Mucosa of stomach (tissue), 1 donor: ENCODE results near the gene MCM5.

Experiments used
- H3K27me3 ChIP-seq: one replicate; pipeline ENCODE4 v1.7.0; 2013; ENCODE audit warnings: mild to moderate bottlenecking, low read length; ENCODE audit not compliant: control insufficient read depth, insufficient read depth
- H3K36me3 ChIP-seq: one replicate; pipeline ENCODE4 v1.7.0; 2013; ENCODE audit warnings: low read length; ENCODE audit not compliant: control insufficient read depth, insufficient read depth
- H3K4me1 ChIP-seq: one replicate; pipeline ENCODE4 v1.7.0; 2013; ENCODE audit warnings: mild to moderate bottlenecking, low read length; ENCODE audit not compliant: control insufficient read depth, insufficient read depth
- H3K4me3 ChIP-seq: one replicate; pipeline ENCODE4 v1.7.0; 2013; ENCODE audit warnings: low read length
- H3K9ac ChIP-seq: one replicate; pipeline ENCODE4 v1.7.0; 2013; ENCODE audit warnings: mild to moderate bottlenecking, low read length, moderate library complexity
- H3K9me3 ChIP-seq: one replicate; pipeline ENCODE4 v1.7.0; 2013; ENCODE audit warnings: mild to moderate bottlenecking, low read length, moderate library complexity; ENCODE audit not compliant: control insufficient read depth
- donor health status: Pancreatic carcinoma.

MCM5 gene

DNA sequence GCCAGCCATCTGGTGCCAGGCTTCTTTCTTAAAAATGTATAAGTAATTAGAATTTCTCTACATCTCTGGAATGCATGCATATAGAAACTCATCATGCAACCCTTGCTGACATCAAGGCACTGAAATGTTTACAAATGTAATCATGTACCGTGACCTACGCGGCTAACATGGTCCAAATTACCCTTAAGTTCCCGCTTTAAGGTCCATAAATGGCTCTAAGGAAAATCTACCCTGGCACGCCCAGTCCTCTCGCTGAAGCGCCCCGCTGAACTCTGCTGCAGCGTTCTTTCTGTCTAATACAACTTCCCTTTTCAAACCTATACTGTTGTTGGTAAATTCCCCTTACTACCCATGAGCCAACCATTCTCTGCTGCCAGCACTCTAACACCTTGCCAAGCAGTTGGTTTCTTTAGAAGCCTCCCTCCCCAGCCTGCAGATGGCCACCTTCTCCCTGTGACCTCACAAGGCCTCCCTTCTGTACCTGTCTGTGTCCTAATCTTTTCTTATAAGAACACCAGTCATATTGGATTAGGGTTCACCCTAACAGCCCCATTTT, 32.5 kb upstream of the MCM5 start:
- no peak overlapping the region for H3K9ac ChIP-seq
- no peaks in the 10 kb centered on the region for H3K27me3 ChIP-seq
- H3K9me3 ChIP-seq, result no peaks in the 10 kb centered on the region
- H3K4me1 ChIP-seq, result peaks cover 11% of the 10 kb centered on the region
- H3K36me3 ChIP-seq, result no peaks in the 10 kb centered on the region
- no peak overlapping the region for H3K4me3 ChIP-seq

DNA sequence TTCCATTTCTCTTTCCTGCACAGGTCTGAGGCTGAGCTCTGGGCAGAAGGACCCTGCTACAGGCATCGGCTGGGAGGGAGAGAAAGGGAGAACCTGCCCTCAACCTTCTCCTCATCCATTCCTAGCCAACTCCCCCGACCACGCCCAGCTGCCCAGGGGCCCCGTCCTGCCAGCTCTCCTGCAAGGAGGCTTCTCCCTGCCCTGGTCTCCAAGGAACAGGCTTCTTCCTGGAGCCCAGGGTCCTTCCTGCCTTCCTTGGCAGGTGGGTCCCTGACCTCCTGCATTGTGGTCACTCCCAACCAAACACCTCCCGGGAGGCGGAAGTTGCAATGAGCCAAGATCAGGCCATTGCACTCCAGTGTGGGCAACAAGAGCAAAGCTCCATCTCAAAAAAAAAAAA, 31.6 kb upstream of the MCM5 start:
- H3K9me3 ChIP-seq, result no peaks in the 10 kb centered on the region
- no peaks in the 10 kb centered on the region for H3K36me3 ChIP-seq
- H3K4me3 ChIP-seq, result no peak overlapping the region
- H3K4me1 ChIP-seq, result peaks cover 11% of the 10 kb centered on the region
- H3K27me3 ChIP-seq, result no peaks in the 10 kb centered on the region
- no peak overlapping the region for H3K9ac ChIP-seq

DNA sequence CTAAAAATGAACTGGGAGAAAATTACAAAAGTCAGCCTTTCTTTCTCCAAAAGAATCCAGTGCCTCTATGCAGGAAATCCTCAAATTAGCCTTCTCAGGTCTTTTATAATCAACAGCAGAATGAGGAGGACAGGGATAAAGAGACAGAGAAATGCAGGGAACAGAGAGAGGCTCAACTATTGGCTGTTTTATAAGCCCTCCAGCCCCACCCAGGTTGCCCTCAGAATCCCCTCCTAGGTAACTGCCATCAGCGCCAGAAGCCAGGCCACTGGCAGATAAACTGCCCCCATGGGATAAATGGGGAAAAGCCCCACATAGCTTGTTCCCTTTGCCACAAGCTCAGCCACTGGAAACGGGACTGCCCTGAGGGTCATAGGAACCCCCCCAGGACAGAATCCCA, 29.9 kb upstream of the MCM5 start:
- Histone ChIP-seq H3K9ac (no peak overlapping the region), H3K27me3 (no peaks in the 10 kb centered on the region), H3K9me3 (no peaks in the 10 kb centered on the region), H3K36me3 (no peaks in the 10 kb centered on the region), H3K4me1 (peaks cover 11% of the 10 kb centered on the region), H3K4me3 (no peak overlapping the region)

DNA sequence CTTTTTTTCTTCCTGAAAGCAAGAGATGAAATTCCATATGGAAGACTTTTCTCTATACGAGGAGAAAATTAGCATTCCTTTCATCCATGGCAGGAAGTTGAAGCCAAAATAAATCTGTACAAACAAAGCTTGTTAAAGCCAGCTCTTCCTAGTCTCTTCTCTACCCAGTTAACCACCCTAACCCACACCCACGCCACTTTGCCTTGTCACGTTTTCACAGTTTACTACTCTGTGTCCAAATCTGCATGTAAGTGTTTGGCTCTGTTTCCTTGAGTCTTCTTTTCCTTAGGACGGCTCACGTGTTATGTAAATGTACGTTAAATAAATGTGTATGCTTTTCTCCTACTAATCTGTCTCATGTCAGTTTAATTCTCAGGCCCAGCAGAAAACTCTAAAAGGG, 26.2 kb upstream of the MCM5 start:
- H3K4me1 ChIP-seq, result peaks cover 26% of the 10 kb centered on the region
- no peak overlapping the region for H3K4me3 ChIP-seq
- no peaks in the 10 kb centered on the region for H3K27me3 ChIP-seq
- no peak overlapping the region for H3K9ac ChIP-seq
- H3K36me3 ChIP-seq, result no peaks in the 10 kb centered on the region
- no peaks in the 10 kb centered on the region for H3K9me3 ChIP-seq

DNA sequence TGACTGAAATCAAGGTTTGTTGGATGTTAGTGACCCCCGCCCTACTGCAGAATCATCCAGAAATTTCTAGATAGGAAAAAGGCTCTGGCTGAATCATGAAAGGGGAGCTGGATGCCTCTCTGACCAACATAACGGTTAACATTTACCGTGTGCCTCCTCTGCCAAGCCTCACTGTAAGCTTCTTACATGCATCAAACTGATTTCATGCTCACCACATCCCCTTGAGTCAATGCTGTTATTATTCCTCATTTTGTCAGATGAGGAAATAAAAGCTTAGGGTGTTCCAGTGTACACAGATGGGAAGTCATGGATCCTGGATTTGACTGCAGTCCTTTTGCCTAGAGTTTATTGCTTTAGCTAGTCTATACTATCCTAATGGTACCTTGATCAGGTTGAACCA, 24.9 kb upstream of the MCM5 start:
- Histone ChIP-seq H3K27me3 (no peaks in the 10 kb centered on the region), H3K9me3 (no peaks in the 10 kb centered on the region), H3K36me3 (no peaks in the 10 kb centered on the region), H3K9ac (no peak overlapping the region), H3K4me1 (peaks cover 39% of the 10 kb centered on the region), H3K4me3 (no peak overlapping the region)

DNA sequence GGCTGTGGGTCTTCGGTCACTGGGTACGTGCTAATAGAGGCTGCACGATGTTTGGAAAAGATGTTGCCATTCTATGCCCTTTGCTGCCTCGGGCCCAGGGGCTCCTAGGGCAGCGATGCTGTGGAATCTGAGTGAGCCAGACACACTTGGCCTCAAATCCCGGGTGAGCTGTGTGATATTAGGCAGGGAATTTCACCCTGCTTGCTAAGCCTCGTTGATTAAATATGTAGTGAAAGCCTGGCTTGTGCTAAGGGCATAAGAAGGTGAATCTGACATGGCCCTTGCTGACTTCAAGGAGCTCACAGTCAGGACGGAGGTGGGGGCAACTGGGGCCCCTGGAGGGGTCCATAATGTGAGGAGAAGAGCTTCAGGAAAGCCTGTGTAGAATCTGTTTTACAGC, 24.4 kb upstream of the MCM5 start:
- Histone ChIP-seq H3K9me3 (no peaks in the 10 kb centered on the region), H3K9ac (no peak overlapping the region), H3K4me3 (no peak overlapping the region), H3K4me1 (peaks cover 44% of the 10 kb centered on the region), H3K27me3 (no peaks in the 10 kb centered on the region), H3K36me3 (no peaks in the 10 kb centered on the region)

DNA sequence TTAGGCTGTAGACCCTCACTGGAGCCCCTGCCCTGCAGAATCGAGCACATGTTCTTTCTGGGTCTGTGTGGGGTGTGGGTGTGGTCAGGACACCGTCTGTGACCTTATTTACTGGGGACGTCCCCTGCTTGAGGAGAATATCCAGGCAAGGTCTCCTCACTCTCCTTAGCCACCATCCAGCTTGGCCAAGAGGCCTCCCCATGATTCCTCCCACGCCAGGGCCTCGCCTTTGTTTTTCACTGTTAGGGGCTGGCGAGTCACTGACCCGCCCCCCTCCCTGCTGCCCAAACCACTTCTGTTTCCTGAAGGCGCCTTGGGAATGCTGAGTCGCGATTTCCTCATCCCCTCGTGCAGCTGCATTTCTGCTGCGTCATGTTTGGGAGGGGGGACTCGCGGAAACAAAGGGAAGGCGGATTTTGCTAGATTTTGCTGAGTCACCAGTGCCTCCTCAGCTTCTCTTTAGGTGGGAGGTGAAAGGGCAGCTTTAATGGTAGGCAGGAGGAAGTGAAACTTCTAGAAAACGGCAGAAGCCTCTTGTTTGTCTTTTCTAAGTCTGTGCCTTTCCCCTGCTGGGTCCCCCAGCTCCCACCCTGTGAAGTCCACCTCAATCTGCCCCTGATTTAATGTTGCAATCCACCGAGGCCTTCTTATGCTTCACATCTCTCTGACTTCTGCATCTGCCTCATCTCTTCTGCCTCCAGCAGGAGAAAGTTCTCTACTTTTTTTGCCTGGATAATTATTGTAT, 23.0 kb upstream of the MCM5 start:
- H3K9ac ChIP-seq, result peak overlapping the region; percentile 56
- H3K27me3 ChIP-seq, result no peaks in the 10 kb centered on the region

DNA sequence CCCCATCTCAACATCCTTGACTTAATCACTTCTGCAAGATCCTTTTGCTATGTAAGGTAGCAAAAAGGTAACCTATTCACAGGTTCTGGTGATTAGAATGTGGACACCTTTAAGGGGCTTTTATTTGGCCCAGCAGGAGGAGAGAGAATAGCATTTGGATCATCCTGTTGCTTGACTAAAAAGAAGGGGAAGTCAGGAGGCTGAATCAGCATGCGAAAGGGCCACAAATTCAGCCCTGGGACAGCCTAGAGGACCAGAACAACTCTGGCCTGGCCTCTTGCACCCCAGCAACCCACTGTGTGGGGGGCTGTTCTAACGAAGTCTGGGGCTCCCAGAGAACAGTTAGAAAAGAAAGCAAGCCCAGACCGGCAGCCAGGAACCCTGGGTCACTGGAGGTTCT, 22.2 kb upstream of the MCM5 start:
- no peaks in the 10 kb centered on the region for H3K9me3 ChIP-seq
- no peaks in the 10 kb centered on the region for H3K27me3 ChIP-seq
- H3K9ac ChIP-seq, result no peak overlapping the region
- no peak overlapping the region for H3K4me3 ChIP-seq
- peaks cover 53% of the 10 kb centered on the region for H3K4me1 ChIP-seq
- H3K36me3 ChIP-seq, result no peaks in the 10 kb centered on the region

More for the DNA sequence above, 23.0 kb upstream of the MCM5 start:
- no peaks in the 10 kb centered on the region for H3K36me3 ChIP-seq
- H3K9me3 ChIP-seq, result no peaks in the 10 kb centered on the region
- peaks cover 53% of the 10 kb centered on the region for H3K4me1 ChIP-seq
- H3K4me3 ChIP-seq, result no peak overlapping the region

DNA sequence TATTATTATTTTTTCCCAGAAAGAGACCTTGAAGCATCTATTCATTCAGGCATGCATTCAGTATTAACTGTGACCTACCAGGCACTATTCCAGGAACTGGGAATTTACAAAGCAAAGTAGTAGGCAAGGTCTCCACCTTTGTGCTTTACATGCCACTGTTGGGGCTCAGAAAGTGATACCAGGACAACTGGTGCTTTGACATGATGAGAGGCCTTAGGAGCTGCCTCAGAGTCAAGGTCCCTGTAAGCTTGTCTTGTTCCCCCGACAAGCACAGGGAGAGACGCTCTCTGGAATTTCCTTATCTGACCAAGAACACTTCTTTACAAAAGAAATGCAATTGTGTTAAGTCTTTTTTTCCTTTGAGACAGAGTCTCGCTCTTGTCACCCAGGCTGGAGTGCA, 21.3 kb upstream of the MCM5 start:
- Histone ChIP-seq H3K4me3 (no peak overlapping the region), H3K9me3 (no peaks in the 10 kb centered on the region), H3K9ac (no peak overlapping the region), H3K36me3 (no peaks in the 10 kb centered on the region), H3K27me3 (peaks cover 4% of the 10 kb centered on the region), H3K4me1 (peaks cover 53% of the 10 kb centered on the region)

DNA sequence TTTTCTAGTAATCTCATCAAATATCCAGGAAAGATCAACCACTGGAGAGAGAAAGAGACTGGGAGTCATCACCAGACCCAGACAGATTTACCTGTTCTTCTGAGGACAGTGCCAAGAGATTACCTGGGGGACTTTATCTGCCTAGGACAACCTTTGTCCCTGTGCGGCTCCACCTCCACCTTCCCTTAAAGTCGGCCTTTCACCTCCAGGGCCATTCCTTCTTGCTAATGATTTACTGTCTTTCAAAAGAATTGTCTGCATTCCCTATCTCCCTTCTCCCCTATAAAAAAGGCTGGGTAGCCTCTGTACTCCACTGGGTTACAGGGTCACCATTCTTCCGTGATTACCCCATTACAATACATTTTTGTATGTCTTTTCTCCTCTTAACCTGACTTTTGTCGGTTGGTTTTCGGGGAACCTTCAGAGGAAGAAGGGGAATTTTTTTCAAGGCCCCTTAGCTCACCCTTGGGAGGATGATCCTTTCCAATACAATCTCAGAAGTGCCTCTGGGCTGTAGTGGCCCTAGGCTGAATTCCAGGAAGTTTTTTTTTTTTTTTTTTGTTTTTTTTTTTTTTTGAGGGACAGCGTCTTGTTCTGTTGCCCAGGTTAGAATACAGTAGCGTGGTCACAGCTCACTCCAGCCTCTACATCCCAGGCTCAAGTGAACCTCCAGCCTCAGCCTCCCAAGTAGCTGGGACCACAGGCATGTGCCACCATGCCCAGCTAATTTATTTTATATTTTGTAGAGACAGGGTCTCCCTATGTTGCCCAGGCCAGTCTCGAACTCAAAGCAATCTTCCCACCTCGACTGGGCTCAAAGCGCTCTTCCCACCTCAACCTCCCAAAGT, 20.6 kb upstream of the MCM5 start:
- Histone ChIP-seq H3K36me3 (no peaks in the 10 kb centered on the region), H3K4me3 (no peak overlapping the region), H3K27me3 (peaks cover 4% of the 10 kb centered on the region), H3K9ac (peak overlapping the region; percentile 35), H3K9me3 (no peaks in the 10 kb centered on the region), H3K4me1 (peaks cover 53% of the 10 kb centered on the region)

DNA sequence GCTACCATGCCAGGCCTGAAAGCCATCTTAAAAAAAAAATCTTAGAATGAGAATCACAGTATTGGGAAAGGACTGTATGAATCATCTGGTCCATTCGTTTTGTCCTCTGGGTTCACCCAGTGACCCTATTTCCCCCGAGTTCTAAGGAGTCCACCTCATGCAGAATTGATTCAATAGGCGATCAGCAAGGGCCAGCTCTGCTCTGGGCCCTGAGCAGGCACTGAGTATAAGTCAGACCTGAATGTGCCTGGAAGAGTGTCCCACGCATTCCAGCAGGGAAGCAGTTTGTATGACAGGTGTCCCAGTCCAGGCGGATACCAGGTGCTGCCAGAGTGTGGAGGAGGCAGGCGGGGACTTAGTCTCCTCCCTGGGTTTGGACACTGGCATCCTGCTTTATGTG, 19.9 kb upstream of the MCM5 start:
- H3K9me3 ChIP-seq, result no peaks in the 10 kb centered on the region
- H3K4me3 ChIP-seq, result no peak overlapping the region
- H3K27me3 ChIP-seq, result peaks cover 4% of the 10 kb centered on the region
- no peak overlapping the region for H3K9ac ChIP-seq
- H3K36me3 ChIP-seq, result no peaks in the 10 kb centered on the region
- peaks cover 53% of the 10 kb centered on the region for H3K4me1 ChIP-seq
